Measurements from ENCODE around the gene ACP1.

- TF ChIP-seq EZH2phosphoT487 (IDR thresholded peaks at IDR 0.05; ENCODE audit: borderline replicate concordance, low read length) = no peak
- TF ChIP-seq, protein P1, sequence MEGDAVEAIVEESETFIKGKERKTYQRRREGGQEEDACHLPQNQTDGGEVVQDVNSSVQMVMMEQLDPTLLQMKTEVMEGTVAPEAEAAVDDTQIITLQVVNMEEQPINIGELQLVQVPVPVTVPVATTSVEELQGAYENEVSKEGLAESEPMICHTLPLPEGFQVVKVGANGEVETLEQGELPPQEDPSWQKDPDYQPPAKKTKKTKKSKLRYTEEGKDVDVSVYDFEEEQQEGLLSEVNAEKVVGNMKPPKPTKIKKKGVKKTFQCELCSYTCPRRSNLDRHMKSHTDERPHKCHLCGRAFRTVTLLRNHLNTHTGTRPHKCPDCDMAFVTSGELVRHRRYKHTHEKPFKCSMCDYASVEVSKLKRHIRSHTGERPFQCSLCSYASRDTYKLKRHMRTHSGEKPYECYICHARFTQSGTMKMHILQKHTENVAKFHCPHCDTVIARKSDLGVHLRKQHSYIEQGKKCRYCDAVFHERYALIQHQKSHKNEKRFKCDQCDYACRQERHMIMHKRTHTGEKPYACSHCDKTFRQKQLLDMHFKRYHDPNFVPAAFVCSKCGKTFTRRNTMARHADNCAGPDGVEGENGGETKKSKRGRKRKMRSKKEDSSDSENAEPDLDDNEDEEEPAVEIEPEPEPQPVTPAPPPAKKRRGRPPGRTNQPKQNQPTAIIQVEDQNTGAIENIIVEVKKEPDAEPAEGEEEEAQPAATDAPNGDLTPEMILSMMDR (IDR thresholded peaks at IDR 0.05; ENCODE audit: low read depth, low read length, poor library complexity, severe bottlenecking) = peak; percentile 71
These were observed 18.1 kb upstream of the ACP1 start for GRCh38 chr2:246489-247144.

Measured in DOHH2 (cell line).